GM12892 (cell line): ENCODE results near the gene DTD2.
"Not testable (repeated sequence)": the region's sequence is repeated elsewhere in the genome, so short reads cannot be mapped to it uniquely, and the experiment has no call there.

Source experiments
- DNase-seq: peaks from one replicate; pipeline ENCODE4 v3.0.0; 2011; ENCODE audit not compliant: insufficient read length
- FAIRE-seq: peaks from 2 replicates; lab custom pipeline; 2011; peaks lifted over from hg19 to GRCh38; lab: Jason Lieb, UNC
- POLR2A ChIP-seq: IDR thresholded peaks from 2 replicates; pipeline ENCODE4 v1.6.1; 2011; ENCODE audit warnings: low read depth, low read length, control low read depth
- POLR2AphosphoS5 ChIP-seq: IDR thresholded peaks from 2 replicates; pipeline ENCODE4 v1.6.1; 2011; ENCODE audit warnings: low read depth, low read length, control low read depth
- TAF1 ChIP-seq: IDR thresholded peaks from 2 replicates; pipeline ENCODE4 v1.6.1; 2011; ENCODE audit warnings: low read depth, mild to moderate bottlenecking, control low read depth, low read length, borderline replicate concordance

Gene DTD2

DNA sequence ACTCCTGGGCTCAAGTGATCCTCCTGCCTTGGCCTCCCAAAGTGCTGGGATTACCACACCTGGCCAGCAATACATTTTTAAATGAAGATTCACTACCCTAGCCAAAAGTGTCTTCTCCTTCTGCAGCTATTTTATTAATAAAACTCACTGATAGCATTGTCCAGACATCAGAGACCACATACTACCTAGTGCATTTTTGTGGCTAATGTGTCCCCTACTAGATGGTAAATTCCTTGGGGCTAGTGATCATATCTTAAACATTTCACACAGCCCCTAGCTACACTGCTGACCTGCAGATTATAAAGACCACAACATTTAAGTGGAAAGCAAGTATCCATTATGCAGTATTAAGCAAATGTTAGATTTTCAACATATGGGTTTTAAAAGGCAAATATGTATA, 17.0 kb downstream of the DTD2 start:
- FAIRE-seq (no peak), DNase-seq (no peak)
- TF ChIP-seq POLR2A = no peak
- TF ChIP-seq POLR2AphosphoS5 = no peak
- no peak for TF ChIP-seq TAF1

DNA sequence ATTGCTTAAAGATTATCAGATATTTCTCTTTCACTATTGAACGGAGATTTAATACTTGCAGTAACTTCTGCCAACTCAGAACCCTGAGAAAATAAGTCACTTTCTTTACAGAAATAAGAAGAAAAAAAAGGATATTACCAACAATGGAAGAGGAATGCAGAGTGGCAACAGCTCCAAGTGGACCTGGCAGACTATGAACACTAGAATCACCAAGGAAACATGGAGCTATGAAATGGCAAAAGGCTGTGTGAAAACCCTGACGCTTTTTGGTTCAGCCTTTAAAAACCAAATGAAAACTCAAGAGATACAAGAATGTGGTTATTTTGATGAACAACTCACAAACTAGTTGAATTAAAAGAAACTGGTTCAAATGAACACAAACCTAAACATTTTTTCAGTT, 17.7 kb downstream of the DTD2 start:
- DNase-seq (no peak), FAIRE-seq (no peak)
- TF ChIP-seq TAF1 = no peak
- no peak for TF ChIP-seq POLR2A
- no peak for TF ChIP-seq POLR2AphosphoS5

DNA sequence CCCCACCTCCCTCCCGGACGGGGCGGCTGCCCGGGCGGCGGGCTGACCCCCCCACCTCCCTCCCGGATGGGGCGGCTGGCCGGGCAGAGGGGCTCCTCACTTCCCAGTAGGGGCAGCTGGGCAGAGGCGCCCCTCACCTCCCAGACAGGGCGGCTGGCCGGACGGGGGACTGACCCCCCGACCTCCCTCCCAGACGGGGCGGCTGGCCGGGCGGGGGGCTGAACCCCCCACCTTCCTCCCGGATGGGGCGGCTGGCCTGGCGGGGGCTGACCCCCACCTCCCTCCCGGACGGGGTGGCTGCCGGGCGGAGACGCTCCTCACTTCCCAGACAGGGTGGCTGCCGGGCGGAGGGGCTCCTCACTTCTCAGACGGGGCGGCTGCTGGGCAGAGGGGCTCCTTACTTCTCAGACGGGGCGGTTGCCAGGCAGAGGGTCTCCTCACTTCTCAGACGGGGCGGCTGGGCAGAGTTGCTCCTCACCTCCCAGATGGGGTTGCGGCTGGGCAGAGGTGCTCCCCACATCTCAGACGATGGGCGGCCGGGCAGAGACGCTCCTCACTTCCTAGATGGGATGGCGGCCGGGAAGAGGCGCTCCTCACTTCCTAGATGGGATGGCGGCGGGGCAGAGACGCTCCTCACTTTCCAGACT, 20.1 kb downstream of the DTD2 start:
- not testable (repeated sequence) for DNase-seq, FAIRE-seq

DNA sequence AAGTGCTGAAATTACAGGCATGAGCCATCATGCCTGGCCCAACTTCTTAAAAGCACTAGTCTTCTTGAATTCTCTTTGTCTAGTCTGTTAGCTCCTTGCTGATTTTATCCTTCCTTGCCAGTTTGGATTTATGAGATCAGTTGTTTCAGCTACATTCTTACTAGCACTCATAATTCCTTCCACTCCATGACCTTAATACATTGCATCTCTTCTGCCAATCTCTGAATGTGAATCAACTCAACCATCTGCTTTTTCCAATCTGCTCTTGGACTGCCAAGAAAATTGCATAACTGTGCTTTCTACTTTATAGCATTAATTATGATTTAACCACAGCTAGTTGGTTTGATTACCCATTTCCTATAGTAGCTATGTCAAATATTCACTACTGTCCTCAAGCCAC, 22.0 kb downstream of the DTD2 start:
- DNase-seq = no peak
- FAIRE-seq = no peak
- no peak for TF ChIP-seq TAF1
- TF ChIP-seq POLR2A = no peak
- TF ChIP-seq POLR2AphosphoS5 = no peak

DNA sequence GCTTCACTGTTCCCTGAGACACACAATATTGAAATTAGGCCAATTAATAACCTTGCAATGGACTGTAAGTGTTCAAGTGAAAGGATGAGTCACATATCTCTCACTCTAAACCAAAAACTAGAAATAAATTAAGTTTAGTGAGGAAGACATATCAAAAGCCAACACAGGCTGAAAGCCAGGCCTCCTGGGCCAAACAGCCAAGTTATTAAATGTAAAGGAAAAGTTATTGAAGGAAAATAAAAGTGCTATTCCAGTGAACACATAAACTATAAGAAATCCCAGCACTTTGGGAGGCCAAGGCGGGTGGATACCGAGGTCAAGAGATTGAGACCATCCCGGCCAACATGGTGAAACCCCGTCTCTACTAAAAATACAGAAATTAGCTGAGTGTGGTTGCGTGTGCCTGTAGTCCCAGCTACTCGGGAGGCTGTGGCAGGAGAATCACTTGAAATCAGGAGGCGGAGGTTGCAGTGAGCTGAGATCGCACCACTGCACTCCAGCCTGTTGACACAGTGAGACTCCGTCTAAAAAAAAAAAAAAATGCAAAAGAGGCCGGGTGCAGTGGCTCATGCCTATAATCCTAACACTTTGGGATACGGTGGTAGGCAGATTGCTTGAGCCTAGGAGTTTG, 26.6 kb downstream of the DTD2 start:
- DNase-seq (no peak), FAIRE-seq (no peak)
- TF ChIP-seq POLR2AphosphoS5 (no peak), TAF1 (no peak), POLR2A (no peak)

DNA sequence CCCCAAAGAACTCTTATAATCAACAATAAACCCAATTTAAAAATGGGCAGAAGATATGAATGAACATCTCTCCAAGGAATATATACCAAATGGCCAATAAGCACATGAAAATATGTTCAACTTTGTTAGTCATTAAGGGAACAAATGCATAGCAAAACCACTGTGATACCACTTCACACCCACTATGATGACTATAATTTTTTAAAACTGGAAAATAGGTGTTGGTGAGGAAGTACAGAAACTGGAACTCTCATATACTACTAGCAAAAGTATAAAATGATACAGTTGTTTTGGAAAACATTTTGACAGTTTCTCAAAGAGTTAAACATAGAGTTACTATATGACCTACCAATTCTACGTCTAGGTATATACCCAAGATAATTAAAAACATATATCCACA, 27.5 kb downstream of the DTD2 start:
- no peak for FAIRE-seq
- no peak for TF ChIP-seq POLR2A
- no peak for TF ChIP-seq POLR2AphosphoS5
- no peak for TF ChIP-seq TAF1
- no peak for DNase-seq

DNA sequence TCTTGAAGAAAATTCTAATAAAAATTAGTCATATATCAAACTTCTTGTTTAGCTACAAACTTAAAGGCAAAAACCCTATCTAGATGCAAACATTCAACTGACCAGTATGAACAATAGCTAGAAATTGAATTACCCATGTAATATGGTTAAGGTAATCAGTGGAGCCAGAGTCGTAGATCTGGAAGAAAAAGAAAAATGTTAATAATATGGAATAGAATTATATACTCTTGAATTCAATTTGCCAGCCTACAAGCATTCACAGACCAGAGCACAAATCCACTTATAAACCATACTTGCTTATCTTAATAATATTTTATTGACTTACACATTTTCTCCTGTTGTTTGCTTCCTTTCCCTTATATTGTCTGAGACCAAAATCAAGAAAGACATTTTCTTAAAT, 29.3 kb downstream of the DTD2 start:
- FAIRE-seq = no peak
- no peak for TF ChIP-seq POLR2AphosphoS5
- TF ChIP-seq POLR2A = no peak
- no peak for TF ChIP-seq TAF1
- DNase-seq = no peak

DNA sequence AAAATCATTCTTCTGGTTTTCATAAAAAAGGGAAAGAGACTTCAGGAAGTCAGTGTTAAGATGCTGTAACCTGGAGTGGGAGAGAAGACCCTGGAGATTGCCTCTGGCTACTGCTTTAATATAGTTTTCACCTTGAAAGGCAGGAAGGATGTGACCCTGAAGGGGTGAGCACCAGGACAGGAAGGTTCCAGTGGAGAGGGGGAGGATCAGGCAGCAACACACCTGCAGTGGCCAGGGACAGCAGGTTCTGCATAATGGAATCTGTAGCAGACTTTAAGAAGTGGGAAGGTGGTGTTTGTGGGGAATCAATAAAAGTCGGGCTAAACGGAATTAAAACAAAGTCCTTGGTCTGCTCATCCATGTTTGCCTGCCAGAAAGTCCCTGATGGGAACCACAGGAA, 30.6 kb downstream of the DTD2 start:
- TF ChIP-seq POLR2AphosphoS5 (no peak), TAF1 (no peak), POLR2A (no peak)
- FAIRE-seq (no peak), DNase-seq (no peak)

DNA sequence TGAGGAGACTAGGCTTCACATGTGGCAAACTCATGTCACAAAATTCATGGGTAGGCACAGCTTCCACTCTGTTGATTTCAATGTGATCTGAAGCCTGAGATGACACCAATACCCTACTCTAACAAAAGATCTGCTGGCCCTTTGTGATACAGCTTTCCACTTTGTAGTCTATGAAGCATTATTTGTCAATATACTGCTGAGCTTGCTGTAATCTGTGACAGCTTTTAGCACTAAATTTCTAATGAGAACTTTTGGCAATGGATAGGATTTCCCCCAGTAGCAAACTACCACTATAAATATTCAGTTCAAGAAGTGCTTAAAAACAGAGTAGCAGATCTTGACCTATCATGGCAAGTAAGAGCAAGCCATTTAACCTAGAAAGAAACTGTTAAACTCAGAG, 31.4 kb downstream of the DTD2 start:
- FAIRE-seq = peak; percentile 17
- TF ChIP-seq TAF1 (no peak), POLR2AphosphoS5 (no peak), POLR2A (no peak)

DNA sequence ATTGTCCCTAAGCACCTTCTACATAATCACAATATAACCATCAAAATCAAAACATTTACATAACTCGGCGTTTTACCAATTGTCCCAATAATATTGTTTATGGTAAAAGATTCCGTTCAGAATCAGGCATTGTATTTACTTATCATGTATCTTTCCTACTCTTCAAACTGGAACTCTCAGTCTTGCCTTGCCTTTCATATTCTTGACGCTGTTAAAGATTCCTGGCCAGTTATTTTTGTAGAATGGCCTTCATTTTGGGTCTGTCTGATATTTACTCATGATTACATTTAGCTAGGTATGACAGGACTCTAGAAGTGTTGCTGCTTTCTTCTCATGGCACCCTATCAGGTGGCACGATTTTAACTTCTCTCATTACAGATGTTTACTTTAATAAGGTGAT, 36.1 kb downstream of the DTD2 start:
- DNase-seq = no peak
- TF ChIP-seq POLR2A (no peak), TAF1 (no peak), POLR2AphosphoS5 (no peak)
- no peak for FAIRE-seq

More for the DNA sequence above, 31.4 kb downstream of the DTD2 start:
- no peak for DNase-seq

DNA sequence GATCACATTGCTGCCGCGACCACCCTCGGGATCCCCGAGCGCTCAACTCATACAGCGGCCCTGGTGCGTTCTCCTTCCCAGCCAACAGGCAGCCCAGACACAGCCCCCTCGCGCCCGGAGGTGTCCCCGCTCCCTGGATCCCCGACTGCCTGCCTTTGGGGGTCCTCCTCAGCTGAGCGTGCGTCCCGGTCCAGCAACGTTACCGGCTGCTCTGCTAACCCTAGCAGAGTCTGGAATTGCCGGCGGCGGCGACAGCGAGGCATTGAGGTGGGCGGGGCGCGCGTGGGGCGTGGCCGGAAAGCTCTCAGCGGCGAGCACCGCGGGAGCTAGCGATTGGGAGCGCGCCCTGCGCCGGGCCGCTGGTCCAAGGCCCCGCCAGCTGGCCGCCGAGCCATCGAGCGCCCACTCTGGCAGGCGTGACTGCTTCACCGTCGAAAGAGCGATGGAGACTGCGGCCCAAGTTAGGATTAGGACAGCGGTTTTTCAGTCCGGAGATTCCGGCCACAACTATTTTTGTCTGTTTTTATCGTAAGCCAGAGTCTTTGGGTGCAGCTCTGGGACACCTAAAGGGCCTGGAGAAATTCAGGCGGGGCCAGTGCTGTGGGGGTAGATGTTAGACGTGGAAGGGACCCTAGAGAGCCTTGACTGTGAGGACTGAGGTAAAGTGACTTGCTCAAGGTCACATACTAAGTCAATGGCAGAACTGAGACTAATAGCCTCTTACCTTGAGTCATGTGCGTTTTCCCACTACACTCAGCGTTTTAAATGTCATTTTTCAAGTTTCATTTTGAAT, 36.8 kb downstream of the DTD2 start, which contains the start of gene HEATR5A:
Gene HEATR5A, minus strand, starts transcription at position 232 of the 793 bp plus-strand sequence. CDS start 17,575 bp downstream, outside the sequence.
- peak; percentile 98 for FAIRE-seq
- TF ChIP-seq POLR2AphosphoS5 (peak; percentile 95), POLR2A (peak; percentile 99), TAF1 (peak; percentile 83)
- peak; percentile 82 for DNase-seq

DNA sequence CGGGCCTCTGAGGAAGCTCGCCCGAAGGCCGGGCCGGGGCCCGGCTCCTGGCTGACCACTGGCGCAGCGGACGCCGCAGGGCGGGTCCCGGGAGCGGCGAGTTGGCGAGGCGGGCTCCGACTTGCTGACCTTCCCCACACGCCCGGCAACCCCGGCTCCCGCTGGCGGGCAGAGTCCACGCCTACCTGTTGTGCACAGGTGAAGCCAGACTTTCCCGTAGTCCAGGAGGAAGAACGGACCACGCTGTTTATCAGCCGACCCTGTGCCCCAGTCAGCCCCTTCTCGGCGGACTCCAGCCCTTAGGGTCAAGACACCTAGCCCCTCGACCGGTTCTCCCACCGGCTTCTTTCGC, 37.4 kb downstream of the DTD2 start:
- no peak for TF ChIP-seq POLR2AphosphoS5
- no peak for TF ChIP-seq POLR2A
- no peak for TF ChIP-seq TAF1
- FAIRE-seq (peak; percentile 50), DNase-seq (peak; percentile 36)
